Putamen (tissue), 1 donor: ENCODE data around the gene FHOD1.

Source experiments
- DNase-seq: peaks from one replicate; pipeline ENCODE4 v3.0.0-alpha.2; 2016; ENCODE audit warnings: low spot score

The FHOD1 gene

DNA sequence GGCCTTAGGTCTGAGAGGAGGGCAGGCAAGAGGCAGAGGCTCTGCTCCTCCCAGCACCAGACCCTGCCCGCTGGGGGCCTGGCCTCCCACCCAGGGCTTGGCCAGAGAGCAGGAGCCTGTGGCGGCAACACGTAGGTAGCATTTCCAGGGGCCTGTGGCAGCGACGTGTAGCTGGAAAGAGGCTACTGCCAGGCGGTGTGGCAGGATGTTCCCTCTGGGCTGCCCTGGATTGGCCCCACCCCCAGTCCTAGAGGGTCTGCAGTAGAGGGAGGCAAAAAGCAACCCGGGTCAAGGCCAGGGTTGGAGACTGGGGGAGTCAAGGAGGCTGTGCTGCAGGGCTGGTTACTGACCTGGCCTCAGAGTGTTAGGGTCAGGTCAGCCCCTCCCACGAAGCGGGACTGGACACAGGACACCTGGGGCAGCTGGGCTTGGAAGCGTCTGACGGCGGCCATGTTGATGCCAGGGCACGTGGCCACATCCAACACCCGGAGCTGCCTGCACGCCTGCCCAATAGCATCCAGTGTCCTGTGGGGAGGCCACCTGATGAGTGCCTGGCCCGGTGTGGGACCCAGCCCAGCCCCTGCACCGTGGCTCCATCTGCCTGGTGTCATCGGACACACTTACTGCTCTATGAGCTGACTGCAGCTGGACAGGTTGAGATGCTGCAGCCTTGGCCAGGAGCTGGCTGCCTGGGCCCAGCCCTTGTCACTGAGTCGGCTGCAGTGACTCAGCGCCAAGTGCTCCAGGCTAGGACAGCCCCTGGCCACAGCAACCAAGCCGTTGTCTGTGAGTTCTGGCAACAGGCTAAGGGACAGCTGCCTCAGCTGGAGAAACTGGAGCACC is 39.8 kb downstream of the FHOD1 start:
- no peak for DNase-seq

DNA sequence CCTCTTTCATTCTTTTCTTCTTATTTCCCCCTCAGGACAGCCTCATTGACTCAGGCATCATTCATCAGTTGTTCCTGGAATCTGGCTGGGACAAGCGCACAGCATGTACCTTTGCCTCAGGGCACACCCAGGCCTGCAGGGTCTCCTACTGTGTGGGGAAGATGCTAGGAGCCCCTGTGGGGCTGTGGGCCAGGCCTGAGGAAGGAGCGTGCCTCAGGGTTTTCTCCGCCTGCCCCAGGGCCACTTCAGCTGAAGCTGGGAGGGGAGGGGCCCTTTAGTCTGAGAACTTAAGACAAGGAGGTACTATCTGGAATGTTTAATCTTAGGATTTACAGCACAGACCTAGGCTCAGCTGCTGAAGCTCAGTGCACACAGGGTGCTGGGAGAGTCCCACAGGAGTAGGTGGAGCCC is 40.4 kb downstream of the FHOD1 start:
- no peak for DNase-seq

DNA sequence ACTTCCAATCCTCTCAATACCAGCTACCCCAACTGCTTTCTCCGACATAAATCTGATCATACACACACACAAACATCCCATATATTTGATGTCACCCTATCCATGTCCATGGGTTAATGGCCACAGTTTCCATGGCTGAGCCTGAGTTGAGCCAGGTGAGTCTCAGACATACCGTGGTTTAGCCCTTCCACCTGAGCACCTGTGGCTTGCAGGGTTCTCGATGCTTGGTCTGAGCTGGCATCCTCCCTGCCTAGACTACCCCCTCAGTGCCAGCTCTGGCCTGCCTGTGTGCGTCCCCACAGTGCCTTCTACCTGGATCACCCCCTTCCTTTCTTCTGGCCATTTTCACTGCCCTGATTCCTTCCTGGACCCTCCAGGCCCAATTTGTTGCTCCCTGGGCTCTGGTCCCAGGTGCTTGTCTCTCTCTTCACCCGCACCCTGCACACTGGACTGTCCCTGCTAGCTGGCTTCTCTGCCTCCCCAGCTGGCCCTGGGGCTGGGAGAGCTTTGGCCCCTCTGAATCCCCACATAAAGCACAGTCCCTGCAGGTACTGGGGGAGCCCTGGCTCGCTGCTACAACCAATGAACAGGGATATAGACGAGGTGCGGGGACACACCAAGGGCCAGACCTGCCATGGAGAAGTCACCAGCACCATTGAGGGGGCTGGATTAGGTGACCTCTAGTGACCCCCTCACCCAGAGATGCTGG is 41.0 kb downstream of the FHOD1 start:
- no peak for DNase-seq

DNA sequence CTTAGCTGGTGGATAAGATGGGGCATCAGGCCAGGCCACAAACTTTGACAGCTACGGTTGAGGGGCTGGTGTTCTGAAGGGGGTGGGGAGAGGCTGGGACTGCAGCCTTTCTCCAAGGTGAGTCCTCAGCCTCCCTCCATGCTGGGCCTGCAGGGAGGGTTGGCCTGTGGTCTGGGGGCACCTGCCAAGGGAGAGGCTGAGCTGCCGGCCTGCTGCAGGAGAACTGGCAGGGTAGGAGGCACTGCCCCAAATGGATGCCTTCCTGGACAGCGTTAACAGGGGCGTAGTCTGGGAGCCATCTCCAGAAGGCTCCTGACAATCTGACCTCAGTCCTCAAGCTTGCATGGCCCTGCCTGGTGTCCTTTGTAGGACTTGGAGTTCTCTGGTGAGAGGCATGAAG is 43.2 kb downstream of the FHOD1 start:
- DNase-seq, result no peak

DNA sequence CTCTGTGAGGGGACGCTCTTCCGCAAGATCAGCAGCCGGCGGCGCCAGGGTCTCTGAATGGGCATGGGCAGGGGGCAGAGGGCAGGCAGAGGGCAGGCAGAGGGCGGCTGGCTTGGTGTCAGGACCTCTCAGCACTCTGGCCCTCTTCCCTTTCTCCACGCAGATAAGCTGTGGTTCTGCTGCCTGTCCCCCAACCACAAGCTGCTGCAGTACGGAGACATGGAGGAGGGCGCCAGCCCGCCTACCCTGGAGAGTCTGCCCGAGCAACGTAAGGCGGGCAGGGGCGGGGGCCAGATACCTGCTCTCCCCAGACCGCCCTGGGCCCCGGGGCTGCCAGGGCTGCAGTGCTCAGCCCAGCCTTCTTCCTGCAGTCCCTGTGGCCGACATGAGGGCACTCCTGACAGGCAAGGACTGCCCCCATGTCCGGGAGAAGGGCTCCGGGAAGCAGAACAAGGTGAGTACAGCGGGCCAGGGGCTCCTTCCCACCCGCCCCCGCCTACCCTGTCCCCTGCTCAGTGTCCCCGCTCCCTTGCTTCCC is 44.3 kb downstream of the FHOD1 start:
- no peak for DNase-seq

DNA sequence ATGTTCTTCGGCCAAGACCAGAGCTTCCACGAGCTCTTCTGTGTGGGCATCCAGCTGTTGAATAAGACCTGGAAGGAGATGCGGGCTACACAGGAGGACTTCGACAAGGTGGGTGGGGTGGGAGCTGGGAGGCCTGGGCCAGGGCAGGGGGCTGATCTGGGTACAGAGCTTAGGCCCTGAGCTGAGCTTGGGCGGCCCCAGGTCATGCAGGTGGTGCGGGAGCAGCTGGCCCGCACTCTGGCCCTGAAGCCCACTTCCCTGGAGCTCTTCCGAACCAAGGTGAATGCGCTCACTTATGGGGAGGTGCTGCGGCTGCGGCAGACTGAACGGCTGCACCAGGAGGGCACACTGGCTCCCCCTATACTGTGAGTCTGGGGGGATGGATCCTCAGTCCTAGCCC is 44.9 kb downstream of the FHOD1 start:
- no peak for DNase-seq

DNA sequence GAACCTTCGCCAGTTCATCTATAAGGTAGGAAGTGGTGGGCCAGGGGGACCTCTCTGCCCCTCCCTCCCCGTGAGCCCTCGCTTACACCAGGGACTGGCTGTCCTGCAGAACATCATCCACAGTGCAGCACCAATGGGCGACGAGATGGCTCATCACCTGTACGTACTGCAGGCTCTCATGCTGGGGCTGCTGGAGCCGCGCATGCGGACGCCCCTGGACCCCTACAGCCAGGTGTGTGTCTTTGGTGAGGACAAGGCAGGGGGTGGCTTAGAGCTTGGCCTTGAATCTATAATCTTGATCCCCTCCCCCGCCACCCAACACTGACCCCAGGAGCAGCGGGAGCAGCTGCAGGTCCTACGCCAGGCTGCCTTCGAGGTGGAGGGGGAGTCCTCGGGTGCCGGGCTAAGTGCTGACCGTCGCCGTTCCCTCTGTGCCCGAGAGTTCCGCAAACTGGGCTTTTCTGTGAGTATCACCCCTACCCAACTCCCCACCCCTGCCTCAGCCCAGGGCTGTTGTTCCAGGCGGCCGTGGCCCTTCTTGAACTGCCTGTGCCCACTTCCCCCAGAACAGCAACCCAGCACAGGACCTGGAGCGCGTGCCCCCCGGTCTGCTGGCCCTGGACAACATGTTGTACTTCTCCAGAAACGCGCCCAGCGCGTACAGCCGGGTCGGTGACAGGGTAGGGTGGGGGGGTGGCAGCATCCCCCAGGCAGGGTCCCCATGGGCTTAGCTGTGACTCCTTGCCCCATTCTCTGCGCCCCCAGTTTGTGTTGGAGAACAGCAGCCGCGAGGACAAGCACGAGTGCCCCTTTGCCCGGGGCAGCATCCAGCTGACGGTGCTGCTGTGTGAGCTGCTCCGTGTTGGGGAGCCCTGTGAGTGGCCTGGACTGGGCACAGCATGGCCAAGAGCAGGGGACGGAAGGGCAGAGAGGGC is 45.6 kb downstream of the FHOD1 start:
- DNase-seq, result no peak

DNA sequence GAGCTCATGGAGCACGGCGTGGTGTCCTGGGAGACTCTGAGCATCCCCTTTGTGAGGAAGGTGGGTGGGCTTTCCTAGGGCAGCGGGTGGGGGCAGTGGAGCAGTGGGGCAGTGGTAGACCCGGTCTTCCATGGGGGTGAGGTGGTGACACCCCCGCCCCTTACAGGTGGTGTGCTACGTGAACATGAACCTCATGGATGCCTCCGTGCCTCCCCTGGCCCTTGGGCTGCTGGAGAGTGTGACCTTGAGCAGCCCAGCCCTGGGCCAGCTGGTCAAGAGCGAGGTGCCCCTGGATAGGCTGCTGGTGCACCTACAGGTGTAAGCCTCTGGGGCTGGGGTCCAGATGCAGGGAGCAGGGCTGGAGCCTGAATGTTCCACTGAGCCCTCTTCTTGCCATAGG is 46.8 kb downstream of the FHOD1 start:
- DNase-seq, result no peak

DNA sequence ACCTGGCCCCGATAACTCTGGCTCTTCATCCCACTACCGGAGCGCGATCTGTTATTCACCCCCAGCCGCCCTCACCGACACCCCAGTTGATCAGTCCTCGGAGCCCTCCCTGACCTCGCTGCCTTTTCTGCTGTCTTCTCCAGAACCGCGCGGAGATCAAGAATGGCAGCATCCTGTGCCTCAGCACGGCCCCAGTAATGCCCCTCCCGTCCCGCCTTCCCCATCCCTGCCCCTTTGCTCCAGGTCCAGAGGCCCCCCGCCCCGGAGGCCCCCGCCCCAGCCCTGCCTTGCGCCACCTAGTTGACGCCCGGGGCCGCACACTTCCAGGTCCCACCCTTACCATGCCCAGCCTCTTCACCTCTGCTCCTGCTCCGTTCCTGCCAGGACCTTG is 47.5 kb downstream of the FHOD1 start:
- no peak for DNase-seq

DNA sequence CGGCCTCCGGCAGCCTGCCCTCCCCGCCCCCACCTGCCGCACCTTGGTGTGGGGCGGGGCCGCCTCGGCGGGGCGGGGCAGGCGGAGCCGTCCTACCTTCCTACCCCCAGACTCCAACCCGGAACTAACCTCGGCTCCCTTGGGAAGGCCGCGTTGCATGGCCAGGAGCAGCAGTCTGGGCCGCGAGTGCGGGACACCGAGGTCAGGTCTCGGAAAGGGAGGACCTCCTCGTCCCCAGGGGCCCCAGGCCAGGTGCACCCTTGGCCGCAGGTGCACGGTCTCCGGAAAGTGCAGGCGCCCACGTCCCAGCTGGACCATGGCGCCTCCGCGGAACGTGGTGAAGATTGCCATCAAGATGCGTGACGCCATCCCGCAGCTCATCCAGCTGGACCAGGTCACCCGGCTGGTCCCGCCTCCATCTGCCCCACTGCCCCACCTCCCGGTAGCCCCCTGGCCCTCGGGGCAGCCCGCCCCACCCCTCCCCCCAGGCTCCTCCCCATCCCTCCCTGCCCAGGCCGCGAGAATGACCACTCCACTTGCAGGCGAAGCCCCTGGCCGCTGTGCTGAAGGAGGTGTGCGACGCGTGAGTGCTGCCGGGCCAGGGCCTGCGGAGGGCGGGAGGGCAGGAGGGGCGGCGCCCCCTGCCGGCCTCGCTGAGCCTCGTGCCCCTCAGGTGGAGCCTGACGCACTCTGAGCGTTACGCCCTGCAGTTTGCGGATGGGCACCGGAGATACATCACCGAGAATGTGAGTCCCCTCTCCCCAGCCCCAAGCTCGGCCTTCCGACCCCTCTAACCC is 48.1 kb downstream of the FHOD1 start, which contains the start of gene ELMO3:
Gene ELMO3, plus strand, starts transcription at position 121 of the 797 bp plus-strand sequence. Its CDS starts 196 bp downstream, at position 317.
- no peak for DNase-seq

DNA sequence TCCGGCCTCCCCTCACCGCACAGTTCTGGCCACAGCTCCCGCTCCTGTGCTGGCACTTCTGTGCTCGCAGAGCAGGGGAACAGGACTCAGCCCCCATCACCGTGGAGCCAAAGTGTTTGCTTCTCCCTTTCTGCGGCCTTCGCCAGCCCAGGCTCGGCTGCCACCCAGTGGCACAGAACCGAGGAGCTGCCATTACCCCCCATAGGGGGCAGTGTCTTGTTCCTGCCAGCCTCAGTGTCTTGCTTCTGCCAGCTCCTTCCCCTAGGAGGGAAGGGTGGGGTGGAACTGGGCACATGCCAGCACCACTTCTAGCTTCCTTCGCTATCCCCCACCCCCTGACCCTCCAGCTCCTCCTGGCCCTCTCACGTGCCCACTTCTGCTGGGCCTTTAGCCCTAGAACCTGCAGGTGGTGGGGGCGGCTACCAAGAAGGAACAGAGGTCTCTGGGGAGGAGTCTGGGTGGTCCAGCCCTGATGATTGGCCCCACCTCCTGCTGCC is 49.0 kb downstream of the FHOD1 start:
- no peak for DNase-seq

DNA sequence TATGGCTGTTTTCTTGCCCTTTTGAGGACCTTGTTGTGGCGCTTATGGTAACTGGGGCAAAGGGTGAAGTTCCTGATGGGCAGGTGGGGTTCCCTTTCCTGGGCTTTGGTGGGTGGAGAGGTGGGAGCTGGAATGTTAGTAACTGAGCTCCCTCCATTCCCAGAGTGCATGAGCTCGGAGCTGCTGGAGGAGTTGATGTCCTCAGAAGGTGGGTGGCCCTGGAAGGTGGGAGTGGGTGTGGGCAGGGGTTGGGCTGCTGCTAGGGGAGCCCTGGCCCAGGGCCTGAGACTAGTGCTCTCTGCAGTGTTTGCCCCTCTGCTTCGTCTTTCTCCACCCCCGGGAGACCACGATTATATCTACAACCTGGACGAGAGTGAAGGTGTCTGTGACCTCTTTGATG is 49.6 kb downstream of the FHOD1 start:
- DNase-seq, result no peak

DNA sequence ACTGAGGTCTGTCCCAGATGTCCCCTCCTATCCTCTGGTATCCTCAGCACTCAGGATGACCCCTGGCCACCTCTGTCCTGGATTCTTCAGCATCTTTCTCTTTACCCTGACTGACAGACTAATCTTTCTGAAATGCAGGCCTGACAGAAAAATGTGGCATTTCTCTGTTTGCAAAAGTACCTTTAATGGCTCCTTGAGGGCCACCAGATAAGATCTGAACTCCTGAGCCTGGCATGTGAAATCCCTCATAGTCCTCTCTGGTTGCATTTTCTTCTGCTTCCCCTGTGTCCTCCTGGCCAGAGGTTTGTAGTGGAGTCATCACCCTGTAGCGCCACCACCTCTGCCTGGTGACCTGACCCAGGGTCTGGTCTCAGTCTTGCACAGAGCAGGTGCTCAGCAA is 50.4 kb downstream of the FHOD1 start:
- no peak for DNase-seq

DNA sequence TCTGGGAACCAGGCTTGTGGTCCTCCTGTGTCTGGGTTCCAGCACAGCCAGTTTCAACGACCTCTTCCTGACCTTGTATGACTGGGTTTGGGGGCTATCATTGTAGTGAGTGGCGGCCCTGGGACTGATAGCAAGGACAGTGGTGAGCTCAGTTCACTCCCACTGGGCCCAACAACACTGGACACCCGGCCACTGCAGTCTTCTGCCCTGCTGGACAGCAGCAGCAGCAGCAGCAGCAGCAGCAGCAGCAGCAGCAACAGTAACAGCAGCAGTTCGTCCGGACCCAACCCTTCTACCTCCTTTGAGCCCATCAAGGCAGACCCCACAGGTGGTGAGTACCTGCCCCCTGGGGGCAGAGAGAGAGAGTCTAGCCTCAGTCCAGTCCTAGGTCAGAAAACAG is 51.6 kb downstream of the FHOD1 start:
- DNase-seq, result no peak

DNA sequence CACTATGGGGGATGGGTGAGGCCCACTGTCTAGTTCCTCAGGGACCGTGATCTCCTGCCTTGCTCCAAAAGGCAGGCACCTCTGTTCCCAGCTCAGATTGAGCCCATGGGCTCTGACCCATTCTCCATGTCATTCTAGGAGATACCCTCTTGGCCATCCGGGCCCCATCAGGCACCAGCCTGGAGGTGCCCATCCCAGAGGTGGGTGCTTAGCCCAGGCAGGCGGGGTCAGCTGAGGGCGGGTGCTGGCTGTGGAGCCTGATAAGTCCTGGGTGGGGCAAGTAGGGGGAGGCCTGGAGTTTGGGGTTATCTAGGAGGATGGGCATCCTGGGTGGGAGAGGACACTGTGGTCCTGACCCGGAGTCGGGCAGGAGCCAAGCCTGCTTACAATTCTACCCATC is 53.0 kb downstream of the FHOD1 start:
- no peak for DNase-seq

DNA sequence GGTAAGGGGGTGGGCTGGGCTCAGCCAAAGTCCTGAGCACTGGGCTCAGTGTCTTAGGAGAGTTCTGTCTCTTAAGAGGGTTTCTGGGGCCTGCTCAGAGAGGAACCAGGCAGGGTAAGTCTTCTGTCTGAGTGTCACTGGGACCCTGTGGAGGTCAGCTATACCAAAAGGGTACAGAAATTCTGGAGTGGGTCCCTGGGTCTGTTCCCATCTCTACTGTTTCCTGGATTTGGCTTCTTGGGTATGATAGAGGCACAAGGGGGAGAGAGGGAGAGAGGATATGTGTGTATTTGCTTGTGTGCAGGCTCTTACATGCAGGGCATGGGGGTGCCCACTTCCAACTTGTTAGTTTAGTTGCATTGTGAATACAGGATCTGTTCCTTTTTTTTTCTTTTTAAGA is 53.7 kb downstream of the FHOD1 start:
- no peak for DNase-seq

DNA sequence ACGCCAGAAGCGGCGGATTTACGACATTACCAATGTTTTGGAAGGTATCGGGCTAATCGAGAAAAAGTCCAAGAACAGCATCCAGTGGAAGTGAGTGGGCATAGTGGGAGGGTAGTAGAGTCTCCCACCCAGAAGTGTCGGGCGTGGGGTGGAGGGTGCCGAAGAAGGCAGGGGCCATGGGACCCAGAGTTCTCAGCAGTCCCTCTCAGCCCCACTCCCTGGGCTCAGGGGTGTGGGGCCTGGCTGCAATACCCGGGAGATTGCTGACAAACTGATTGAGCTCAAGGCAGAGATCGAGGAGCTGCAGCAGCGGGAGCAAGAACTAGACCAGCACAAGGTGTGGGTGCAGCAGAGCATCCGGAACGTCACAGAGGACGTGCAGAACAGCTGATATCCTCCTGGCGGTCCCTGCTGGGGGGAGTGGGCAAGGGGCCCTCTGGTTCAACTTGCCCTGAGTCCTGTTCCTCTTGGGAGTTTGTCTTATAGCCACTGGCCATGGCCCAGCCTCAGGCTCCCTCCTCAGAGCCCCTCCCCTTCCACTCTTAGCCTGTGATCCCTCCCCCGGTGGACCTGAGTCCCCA is 54.4 kb downstream of the FHOD1 start:
- DNase-seq, result no peak

DNA sequence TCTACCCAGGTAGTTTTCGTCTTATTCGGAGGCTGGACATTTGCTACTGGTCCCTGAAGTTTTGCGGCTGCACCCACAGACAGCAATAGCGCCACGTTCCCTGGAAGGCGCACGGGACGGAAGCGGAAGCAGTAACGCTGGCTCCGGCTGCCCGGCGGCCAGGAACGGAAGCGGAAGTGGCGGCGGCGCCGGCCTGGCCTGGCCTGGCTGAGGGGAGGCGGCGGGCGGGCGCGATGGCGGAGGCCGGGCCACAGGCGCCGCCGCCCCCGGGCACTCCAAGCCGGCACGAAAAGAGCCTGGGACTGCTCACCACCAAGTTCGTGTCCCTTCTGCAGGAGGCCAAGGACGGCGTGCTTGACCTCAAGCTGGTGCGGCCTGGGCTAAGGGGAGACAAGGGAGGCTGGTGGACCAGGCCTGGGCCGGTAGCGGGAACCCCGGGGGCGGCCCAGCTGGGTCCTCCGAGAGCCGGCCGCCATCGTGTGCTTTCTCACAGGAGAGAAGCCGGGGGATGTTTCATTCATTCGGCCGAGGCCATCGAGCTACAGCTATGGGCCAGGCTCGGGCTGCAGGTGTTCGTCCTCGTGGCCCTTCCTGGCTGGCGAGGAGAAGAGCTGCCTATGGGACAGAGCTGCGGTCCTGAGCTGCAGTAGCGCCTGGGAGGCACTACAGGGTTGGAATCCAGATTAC is 55.1 kb downstream of the FHOD1 start, which contains the start of gene E2F4:
Gene E2F4, plus strand, starts transcription at position 161 of the 687 bp plus-strand sequence. Its CDS starts 73 bp downstream, at position 234.
- peak; percentile 92 for DNase-seq

DNA sequence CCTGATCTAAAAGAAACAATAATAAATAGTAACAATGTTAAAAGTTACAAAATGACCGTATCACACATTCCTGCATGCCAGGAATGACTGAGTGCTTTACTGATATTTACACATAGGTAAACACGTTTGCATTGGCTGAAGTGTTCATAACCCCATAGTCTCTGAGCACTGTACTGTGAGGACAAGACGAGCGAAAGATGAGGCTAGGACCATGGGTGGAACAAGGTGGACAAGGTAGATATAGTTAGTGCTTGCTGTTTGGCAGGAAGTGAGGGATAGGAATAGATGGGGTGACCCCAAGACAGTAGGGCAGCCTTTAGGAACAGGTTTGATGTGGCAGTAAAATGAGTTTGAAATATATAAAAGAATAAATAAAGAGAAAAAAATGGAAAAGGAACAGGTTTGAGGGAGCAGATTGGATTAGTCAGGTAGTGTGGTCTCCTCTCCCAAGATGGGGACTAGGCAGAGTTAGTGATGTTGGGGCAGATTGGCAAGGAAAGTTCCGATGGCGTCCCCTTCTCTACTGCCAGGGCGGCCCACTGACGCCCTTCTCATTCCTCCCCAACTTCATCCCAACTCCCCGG is 55.8 kb downstream of the FHOD1 start:
- no peak for DNase-seq
